Nephron (organoid): Measurements from ENCODE around the gene MMD.
"Not testable (repeated sequence)": the region's sequence is repeated elsewhere in the genome, so short reads cannot be mapped to it uniquely, and the experiment has no call there.

Experiments used
- H3K27ac Mint-ChIP-seq, 3 experiments: 2 replicates each; pipeline ENCODE4 v1.8.0; 2020; ENCODE audit warnings: mixed read lengths in 3 of 3, mild to moderate bottlenecking in 2 of 3, moderate library complexity in 1 of 3
- H3K27me3 Mint-ChIP-seq: 2 replicates; pipeline ENCODE4 v1.8.0; 2021; ENCODE audit warnings: low read depth, mild to moderate bottlenecking, moderate library complexity, mixed read lengths
- H3K36me3 Mint-ChIP-seq: 2 replicates; pipeline ENCODE4 v1.8.0; 2020; ENCODE audit warnings: low read depth, mixed read lengths
- H3K4me1 Mint-ChIP-seq: 2 replicates; pipeline ENCODE4 v1.8.0; 2020; ENCODE audit warnings: mixed read lengths
- H3K4me3 Mint-ChIP-seq, 3 experiments: 2 replicates each; pipeline ENCODE4 v1.8.0; 2020; ENCODE audit warnings: mild to moderate bottlenecking in 3 of 3, mixed read lengths in 3 of 3, moderate library complexity in 2 of 3
- H3K9me3 Mint-ChIP-seq: 2 replicates; pipeline ENCODE4 v1.8.0; 2020; ENCODE audit warnings: mixed read lengths
- CTCF ChIP-seq, 3 experiments: fragments of 200-600 bp; sonication (generic); IDR thresholded peaks; one replicate each; pipeline ENCODE4 v1.5.0; 2021; ENCODE audit warnings: antibody characterized with exemption in 3 of 3; ENCODE audit not compliant: unreplicated experiment in 3 of 3

Gene MMD

GRCh38 chr17:55421179-55421934 lies at the start of gene MMD:
TSS of gene MMD (minus strand) at chr17:55421835. CDS start at chr17:55421695, 140 bp downstream.
- H3K4me3 Mint-ChIP-seq, result peak within 1 kb of the TSS; percentile 92 to 93 (median 92)

GRCh38 chr17:55466671-55467070 lies 45.0 kb upstream of the MMD start:
- Mint-ChIP-seq H3K27ac (no peak overlapping the region), H3K4me3 (no peak overlapping the region), H3K9me3 (peaks cover 3% of the 10 kb centered on the region), H3K4me1 (no peaks in the 10 kb centered on the region), H3K36me3 (no peaks in the 10 kb centered on the region), H3K27me3 (no peaks in the 10 kb centered on the region)
- no peak for TF ChIP-seq CTCF (IDR thresholded peaks at IDR 0.05; ENCODE audit: unreplicated experiment in 3 of 3)

More at GRCh38 chr17:55421179-55421934, at the start of gene MMD:
- Mint-ChIP-seq H3K36me3 (peaks cover 30% of the 10 kb centered on the region), H3K27ac (peak within 1 kb of the TSS; percentile 23 to 83 (median 60)), H3K27me3 (peaks cover 21% of the 10 kb centered on the region), H3K9me3 (peaks cover 3% of the 10 kb centered on the region), H3K4me1 (peaks cover 27% of the 10 kb centered on the region)
- no peak for TF ChIP-seq CTCF (IDR thresholded peaks at IDR 0.05; ENCODE audit: unreplicated experiment in 3 of 3)

- H3K36me3 Mint-ChIP-seq, H3K27ac Mint-ChIP-seq: not testable (repeated sequence)
Measured at GRCh38 chr17:55465771-55466170, 44.1 kb upstream of the MMD start.

GRCh38 chr17:55463600-55463999 lies 42.0 kb upstream of the MMD start:
- no peaks in the 10 kb centered on the region for H3K4me1 Mint-ChIP-seq
- H3K36me3 Mint-ChIP-seq, result no peaks in the 10 kb centered on the region
- no peaks in the 10 kb centered on the region for H3K27me3 Mint-ChIP-seq
- no peak overlapping the region for H3K4me3 Mint-ChIP-seq
- peaks cover 3% of the 10 kb centered on the region for H3K9me3 Mint-ChIP-seq
- TF ChIP-seq CTCF (IDR thresholded peaks at IDR 0.05; ENCODE audit: unreplicated experiment in 3 of 3), result no peak
- no peak overlapping the region for H3K27ac Mint-ChIP-seq

More at GRCh38 chr17:55465771-55466170, 44.1 kb upstream of the MMD start:
- not testable (repeated sequence) for H3K4me3 Mint-ChIP-seq, H3K9me3 Mint-ChIP-seq, H3K4me1 Mint-ChIP-seq, H3K27me3 Mint-ChIP-seq

GRCh38 chr17:55462711-55463110 lies 41.1 kb upstream of the MMD start:
- H3K27ac Mint-ChIP-seq, result no peak overlapping the region
- H3K27me3 Mint-ChIP-seq, result no peaks in the 10 kb centered on the region
- no peak for TF ChIP-seq CTCF (IDR thresholded peaks at IDR 0.05; ENCODE audit: unreplicated experiment in 3 of 3)
- no peak overlapping the region for H3K4me3 Mint-ChIP-seq
- no peaks in the 10 kb centered on the region for H3K36me3 Mint-ChIP-seq
- no peaks in the 10 kb centered on the region for H3K9me3 Mint-ChIP-seq
- H3K4me1 Mint-ChIP-seq, result no peaks in the 10 kb centered on the region

GRCh38 chr17:55462234-55462633 lies 40.6 kb upstream of the MMD start:
- Mint-ChIP-seq H3K36me3 (no peaks in the 10 kb centered on the region), H3K4me3 (no peak overlapping the region), H3K27ac (no peak overlapping the region), H3K4me1 (no peaks in the 10 kb centered on the region), H3K27me3 (no peaks in the 10 kb centered on the region), H3K9me3 (no peaks in the 10 kb centered on the region)
- TF ChIP-seq CTCF (IDR thresholded peaks at IDR 0.05; ENCODE audit: unreplicated experiment in 3 of 3), result no peak
